Upper lobe of left lung (tissue), 4 donors: ENCODE results near the gene XRCC4.

Experiments used
- CTCF ChIP-seq, 6 experiments: fragments of 450-650 bp in 4 of 6; fragments of 200-600 bp in 2 of 6; sonication (generic) in 2 of 6; IDR thresholded peaks; one replicate each; pipeline ENCODE4 v1.5.1; 2016 to 2019; ENCODE audit warnings: antibody characterized with exemption in 6 of 6
- EP300 ChIP-seq, 4 donors: sonication (generic); formaldehyde crosslinking; IDR thresholded peaks; one replicate each; pipeline ENCODE4 v1.5.1; 2017; ENCODE audit warnings: antibody characterized with exemption in 4 of 4, control low read depth in 2 of 4
- POLR2A ChIP-seq, 4 donors: fragments of 450-650 bp; IDR thresholded peaks; one replicate each; pipeline ENCODE4 v1.5.1; 2016 to 2017; ENCODE audit warnings: antibody characterized with exemption in 4 of 4, mild to moderate bottlenecking in 2 of 4
- POLR2AphosphoS5 ChIP-seq, 2 donors: sonication (generic); formaldehyde crosslinking; IDR thresholded peaks; one replicate each; pipeline ENCODE4 v1.5.1; 2017; ENCODE audit warnings: antibody characterized with exemption in 2 of 2

- TF ChIP-seq CTCF (IDR thresholded peaks at IDR 0.05), result no peak
- no peak for TF ChIP-seq POLR2AphosphoS5 (IDR thresholded peaks at IDR 0.05)
- no peak for TF ChIP-seq POLR2A (IDR thresholded peaks at IDR 0.05)
- TF ChIP-seq EP300 (IDR thresholded peaks at IDR 0.05), result no peak
Observed at GRCh38 chr5:83345423-83345822, 268.1 kb downstream of the XRCC4 start.
